ENCODE results near the gene NHERF2.

Gene NHERF2

DNA sequence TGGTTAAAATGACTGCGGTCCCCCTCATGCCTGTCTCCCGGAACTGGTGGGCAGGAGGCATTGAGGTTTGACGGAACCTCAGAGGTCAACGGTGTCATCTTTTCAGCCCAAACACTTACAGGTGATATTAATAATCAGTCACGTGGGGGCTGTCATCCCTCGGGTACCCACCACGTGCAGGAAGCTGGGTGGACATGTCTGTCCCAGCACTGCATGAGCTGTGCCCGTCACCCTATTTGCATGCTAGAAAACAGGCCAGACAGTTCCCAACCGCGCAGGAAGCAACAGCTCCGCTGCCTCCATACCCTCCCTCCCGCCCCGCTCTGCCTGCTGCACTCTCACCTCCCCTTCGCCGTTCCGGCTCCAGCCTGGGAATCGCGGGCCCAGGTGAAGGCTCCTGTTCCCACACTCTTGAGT, 35.6 kb upstream of the NHERF2 start:
- no peak for DNase-seq

- DNase-seq: no peak
Observed at GRCh38 chr16:1991588-1991947, 35.1 kb upstream of the NHERF2 start.

DNA sequence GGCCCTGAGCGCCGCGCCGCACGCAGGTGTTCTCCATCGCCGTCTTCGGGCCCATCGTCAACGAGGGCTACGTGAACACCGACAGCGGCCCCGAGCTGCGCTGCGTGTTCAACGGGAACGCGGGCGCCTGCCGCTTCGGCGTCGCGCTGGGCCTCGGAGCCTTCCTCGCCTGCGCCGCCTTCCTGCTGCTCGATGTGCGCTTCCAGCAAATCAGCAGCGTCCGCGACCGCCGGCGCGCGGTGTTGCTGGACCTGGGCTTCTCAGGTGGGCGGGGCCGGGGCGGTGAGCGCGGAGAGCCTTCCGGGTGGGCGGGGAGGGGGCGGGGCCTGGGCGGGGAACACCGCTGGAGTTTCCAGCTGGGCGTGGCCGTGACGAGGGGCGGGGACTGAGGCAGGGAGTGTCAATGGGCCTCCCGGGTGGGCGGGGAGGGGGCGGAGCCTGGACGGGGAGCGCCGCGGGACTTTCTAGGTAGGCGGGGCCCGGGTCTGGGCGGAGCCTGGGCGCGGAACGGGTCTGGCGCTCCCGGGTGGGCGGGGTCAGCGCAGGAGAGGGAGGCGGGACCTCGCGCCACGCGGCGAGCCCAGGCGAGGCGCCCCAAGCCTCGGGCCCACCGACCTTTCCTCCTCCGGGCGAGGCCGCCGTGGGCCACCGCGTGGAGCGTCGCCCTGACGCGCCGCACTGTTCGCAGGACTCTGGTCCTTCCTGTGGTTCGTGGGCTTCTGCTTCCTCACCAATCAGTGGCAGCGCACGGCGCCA, 34.6 kb upstream of the NHERF2 start:
- DNase-seq: peak; percentile 53

DNA sequence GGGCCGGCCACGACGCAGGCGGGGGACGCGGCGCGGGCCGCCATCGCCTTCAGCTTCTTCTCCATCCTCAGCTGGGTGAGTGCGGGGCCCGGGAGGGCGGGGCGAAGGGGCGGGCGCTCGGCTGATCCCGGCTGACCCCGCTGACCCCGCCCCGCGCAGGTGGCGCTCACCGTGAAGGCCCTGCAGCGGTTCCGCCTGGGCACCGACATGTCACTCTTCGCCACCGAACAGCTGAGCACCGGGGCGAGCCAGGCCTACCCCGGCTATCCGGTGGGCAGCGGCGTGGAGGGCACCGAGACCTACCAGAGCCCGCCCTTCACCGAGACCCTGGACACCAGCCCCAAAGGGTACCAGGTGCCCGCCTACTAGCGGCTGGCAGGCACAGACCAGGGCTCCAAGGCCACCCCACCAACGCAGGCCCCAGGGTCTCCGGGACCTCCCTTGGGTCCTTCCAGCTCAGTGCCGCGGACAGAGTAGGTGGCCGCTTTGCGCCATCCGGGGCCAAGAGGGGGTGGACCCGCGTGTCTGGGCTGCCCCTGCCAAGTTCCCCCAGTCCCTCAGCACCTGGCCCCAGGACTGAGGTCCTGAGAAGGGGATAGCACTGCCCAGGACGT, 33.9 kb upstream of the NHERF2 start:
- no peak for DNase-seq

DNA sequence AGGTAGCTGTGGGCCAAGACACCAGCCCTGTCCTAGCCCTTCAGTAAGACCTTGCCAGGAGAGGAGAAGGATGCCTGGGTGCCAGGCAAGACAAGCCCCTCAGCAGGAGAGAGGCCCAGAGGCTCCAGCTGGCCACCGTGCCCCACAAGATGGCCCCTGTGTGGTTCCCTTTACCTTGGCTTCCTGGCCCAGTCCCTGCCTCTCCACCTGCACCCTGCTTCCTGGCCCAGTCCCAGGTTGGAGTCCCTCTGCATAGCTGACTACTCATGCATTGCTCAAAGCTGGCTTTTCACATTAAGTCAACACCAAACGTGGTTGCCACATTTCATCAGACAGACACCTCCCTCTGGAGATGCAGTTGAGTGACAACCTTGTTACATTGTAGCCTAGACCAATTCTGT, 33.0 kb upstream of the NHERF2 start:
- DNase-seq: no peak

GRCh38 chr16:1997494-1998359, 29.0 kb upstream of the NHERF2 start:
- DNase-seq: no peak

- no peak for DNase-seq
Observed at GRCh38 chr16:1998360-1998835, 28.3 kb upstream of the NHERF2 start.

DNA sequence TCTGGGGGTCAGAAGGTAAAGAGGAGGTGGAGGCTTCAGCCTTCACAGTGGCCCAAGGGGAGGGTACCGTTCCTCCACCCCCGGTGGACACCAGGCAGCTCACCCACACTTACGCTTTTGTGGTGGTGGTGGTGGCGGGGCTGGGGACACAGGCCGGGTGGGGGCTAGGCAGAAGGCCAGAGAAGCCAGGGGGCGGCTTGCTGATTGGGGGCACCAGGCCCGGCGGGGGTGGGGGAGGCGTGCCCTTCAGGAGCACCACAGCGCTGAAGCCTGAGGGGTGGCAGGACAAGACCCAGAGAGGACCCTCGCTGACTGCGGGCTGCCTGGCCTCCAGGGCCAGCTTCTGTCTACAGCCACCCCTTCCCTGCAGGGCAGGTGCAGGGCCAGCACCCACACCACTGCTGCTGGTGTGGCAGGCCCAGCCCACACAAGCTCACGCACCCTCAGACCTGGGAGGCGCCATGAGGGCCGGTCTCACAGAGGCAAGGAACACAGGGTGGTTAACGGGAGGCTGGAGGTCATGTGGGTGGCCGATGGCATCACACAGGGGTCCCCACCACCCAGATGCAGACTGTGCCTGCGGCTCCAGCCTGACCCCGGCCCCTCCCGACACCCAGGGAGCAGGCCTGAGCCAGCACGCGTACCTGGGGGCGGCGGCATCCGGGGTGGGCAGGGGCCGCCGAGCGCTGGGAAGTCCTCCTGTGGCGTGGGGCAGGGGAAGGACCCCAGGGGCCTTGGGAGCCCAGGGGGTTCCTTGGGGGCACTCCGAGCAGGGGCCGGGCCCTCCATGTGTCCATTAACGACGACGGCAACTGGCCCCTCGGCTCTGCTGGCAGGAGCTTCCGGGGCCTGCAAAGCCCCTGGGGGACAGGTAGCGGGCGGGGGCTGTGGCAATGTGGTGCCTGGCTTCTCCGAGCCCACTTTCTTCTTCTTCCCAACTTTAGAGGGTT, 27.6 kb upstream of the NHERF2 start:
- DNase-seq: no peak

- no peak for DNase-seq
Observed at GRCh38 chr16:1999866-2000514, 26.7 kb upstream of the NHERF2 start.

- DNase-seq: no peak
Observed at GRCh38 chr16:2001035-2001434, 25.7 kb upstream of the NHERF2 start.

- DNase-seq: no peak
Observed at GRCh38 chr16:2001456-2002355, 25.0 kb upstream of the NHERF2 start.

DNA sequence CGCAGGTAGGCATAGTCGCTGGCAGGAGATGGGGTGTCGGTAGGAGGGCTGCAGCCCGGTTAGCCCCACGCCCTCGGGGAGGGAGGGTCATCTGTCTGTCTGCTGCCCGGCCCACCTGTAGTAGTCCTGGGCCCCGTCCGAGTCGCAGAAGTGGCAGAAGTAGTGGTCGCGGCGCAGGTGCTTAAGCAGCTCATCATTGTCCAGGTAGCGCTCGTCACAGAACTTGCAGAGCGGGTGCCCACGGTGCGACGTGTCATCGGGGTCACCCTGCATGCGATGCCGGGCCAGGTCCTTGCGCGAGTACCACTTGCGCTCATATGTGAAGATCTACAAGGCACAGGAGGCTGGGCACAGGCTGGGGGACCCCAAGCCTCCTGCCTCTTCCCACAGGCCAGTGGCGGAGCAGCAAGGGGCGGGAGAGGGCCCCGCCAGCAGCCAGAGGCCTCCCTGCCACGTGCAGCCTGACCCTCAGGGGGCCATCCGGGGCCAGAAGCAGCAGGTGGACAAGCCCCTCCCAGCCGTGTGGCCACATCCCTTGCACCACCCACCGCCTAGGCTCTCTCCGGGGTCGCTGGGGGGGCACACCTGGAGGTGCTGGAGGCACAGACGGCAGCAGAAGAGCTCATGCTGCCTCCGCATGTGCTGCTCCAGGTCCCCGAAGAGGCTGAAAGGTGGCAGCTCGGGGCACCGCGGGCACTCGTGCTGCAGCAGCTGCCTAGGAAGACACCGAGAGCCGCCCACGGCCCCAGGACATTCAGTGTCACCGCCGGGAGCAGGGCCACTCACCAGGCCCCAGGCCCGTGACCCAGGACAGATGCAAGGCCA, 24.1 kb upstream of the NHERF2 start:
- DNase-seq: no peak

GRCh38 chr16:2003231-2003826, 23.4 kb upstream of the NHERF2 start:
- no peak for DNase-seq

GRCh38 chr16:2003827-2004641, 22.7 kb upstream of the NHERF2 start:
- DNase-seq: no peak

- no peak for DNase-seq
Observed at GRCh38 chr16:2004795-2005517, 21.7 kb upstream of the NHERF2 start.

GRCh38 chr16:2005646-2006045, 21.1 kb upstream of the NHERF2 start:
- DNase-seq: no peak

DNA sequence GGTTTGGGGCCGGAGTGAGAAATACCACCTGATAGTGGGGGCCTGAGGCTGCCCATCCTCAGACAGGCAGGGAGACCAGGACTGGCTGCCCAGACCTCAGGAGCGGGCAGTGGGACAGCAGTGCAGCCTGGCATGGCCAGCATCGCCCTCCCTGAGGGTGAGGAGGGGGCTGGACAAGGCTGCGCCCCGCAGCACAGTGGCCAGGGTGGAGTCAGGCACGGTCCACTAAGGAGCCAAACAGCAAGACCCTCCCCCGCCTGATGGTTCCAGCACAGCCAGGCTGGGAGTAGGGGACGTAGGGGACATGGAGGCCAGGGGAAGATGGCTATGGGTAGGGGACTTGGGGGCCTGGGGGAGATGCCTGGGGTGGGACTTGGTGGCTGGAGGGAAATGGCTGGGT, 20.4 kb upstream of the NHERF2 start:
- no peak for DNase-seq

All from GOT3 (cell line).